ENCODE results near the gene RSAD2.
"Not testable (repeated sequence)": the region's sequence is repeated elsewhere in the genome, so short reads cannot be mapped to it uniquely, and the experiment has no call there.

RSAD2 gene, protein sequence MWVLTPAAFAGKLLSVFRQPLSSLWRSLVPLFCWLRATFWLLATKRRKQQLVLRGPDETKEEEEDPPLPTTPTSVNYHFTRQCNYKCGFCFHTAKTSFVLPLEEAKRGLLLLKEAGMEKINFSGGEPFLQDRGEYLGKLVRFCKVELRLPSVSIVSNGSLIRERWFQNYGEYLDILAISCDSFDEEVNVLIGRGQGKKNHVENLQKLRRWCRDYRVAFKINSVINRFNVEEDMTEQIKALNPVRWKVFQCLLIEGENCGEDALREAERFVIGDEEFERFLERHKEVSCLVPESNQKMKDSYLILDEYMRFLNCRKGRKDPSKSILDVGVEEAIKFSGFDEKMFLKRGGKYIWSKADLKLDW
- 10.6 to 34.3 (median 10.8) reads per million in 3 experiments for total RNA-seq

DNA sequence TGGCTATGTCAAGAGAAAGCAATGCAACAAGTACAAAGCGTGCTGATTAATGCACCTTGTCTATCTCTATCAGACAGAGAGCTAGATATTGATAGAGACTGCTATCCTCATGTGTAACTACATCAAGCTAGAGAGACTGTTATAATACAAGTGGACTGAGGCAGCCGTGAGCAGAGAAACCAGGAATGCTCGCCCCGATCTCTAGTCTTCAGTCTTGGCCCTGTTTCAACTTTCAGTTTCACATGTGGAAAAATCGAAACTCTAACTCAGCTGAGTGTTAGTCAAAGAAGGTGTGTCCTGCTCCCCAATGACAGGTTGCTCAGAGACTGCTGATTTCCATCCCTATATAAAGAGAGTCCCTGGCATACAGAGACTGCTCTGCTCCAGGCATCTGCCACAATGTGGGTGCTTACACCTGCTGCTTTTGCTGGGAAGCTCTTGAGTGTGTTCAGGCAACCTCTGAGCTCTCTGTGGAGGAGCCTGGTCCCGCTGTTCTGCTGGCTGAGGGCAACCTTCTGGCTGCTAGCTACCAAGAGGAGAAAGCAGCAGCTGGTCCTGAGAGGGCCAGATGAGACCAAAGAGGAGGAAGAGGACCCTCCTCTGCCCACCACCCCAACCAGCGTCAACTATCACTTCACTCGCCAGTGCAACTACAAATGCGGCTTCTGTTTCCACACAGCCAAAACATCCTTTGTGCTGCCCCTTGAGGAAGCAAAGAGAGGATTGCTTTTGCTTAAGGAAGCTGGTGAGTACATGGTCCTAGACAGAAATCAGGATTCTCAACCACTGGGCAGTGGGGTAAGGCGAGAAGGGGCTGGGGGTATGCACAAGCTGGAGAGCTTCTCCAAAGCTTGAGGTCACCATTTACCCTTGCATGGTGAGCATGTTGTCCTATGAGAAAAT, at the start of gene RSAD2:
TSS of gene RSAD2 (plus strand) at position 376 of the 903 bp plus-strand sequence. CDS start at position 400, 24 bp downstream.
- DNase-seq, result peak; percentile 57

DNA sequence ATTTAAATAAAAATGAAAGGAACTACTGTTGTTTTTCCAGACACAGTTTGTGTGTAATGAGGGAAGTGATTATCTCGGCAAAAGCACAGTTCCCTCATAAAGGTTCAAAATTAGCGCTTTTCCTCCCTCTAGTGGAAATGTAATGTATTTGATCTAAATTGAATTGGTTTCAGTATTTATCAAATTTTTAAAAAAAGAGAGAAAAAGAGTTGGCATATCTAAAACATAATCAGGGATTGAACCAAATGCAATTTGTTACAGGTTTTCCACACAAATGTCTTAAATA, 49.3 kb upstream of the RSAD2 start:
- DNase-seq, result no peak

DNA sequence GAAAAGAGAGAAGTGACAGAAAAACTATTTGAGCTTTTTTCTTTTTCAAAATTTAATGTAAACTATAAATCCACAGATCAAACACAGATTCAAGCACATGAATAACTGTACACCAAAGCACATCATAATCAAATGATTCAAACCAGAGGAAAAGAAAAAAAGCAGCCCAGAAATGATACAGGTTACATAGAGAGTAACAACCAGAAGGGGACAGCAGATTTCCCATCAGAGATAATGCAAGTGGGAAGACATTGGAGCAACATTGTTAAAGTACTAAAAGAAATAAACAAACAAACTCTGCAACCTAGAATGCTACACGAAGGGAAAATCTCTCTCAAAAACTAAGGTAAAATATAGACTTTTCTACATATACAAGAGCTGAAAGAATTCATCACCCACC, 46.3 kb upstream of the RSAD2 start:
- DNase-seq, result no peak

DNA sequence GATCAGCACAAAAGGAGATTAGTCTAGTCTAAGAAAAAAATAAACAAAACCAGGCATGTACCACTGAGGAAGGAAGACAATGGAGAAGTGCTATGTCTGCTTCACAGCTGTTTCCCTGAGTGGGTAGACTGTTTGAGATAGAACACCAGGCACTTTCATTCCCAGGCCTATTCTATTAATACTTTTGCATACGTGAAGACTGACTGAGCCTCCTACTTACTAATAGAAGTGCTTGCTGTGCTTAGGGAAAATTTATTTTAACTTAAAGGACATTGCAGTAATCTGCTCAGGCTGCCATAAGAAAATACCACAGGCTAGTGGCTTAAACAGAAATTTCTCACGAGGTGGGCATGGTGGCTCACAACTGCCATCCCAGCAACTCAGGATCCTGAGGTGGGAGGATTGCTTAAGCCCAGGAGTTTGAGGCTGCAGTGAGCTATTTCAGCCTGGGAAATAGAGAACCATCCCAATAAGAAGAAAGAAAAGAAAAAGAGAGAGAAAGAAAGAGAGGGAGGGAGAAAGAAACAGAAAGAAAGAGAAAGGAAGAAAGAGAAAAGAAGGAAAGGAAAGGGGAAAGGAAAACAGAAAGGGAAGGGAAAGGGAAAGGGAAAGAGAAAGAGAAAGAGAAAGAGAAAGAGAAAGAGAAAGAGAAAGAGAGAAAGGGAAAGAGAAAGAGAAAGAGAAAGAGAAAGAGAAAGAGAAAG, 44.8 kb upstream of the RSAD2 start:
- DNase-seq, result no peak

DNA sequence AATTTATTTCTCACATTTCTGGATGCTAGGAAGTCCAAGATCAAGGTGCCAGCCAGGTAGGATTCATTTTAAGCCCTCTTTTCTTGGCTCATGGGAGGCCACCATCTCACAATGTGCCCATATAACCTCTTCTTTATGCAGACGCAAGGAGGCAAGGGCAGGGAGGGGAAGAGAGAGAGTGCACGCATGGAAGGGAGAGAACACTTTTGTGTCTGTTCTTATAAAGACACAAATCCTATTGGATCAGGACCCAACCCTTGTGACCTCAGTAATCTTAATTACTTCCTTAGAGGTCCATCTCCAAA, 44.3 kb upstream of the RSAD2 start:
- no peak for DNase-seq

DNA sequence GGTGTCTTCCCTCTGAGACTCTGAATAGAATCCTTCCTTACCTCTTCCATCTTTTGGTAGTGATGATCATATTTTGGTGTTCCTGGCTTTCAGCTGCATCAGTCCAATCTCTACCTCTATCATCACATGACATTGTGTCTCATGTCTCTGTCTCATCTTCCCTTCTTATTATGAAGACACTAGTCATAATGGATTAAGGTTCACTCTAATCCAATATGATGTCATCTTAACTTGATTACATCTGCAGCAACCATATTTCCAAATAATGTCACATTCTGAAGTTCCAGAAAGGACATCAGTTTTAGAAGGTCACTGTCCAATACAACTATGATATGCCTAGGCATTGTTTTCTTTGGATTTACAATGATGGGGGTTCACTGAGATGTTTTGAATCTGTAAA, 43.4 kb upstream of the RSAD2 start:
- DNase-seq, result no peak

DNA sequence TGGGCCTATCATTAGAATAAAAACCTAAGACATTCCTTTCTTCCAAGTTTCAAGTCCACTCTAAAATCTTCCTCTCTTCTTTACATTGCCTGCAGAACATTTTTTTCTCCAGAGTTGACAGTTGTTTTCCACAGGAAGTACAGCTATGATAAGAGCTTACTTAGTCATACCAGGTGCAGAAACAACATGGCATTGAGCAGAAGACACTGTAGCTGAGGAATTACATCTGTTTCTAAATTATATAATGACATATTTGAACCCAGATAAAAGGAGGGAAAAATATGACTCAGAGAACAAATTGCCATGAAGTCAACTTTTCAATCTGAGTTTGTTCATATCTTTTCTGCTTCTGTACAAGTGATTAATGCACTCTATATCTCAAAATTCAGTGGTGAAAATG, 42.1 kb upstream of the RSAD2 start:
- no peak for DNase-seq

DNA sequence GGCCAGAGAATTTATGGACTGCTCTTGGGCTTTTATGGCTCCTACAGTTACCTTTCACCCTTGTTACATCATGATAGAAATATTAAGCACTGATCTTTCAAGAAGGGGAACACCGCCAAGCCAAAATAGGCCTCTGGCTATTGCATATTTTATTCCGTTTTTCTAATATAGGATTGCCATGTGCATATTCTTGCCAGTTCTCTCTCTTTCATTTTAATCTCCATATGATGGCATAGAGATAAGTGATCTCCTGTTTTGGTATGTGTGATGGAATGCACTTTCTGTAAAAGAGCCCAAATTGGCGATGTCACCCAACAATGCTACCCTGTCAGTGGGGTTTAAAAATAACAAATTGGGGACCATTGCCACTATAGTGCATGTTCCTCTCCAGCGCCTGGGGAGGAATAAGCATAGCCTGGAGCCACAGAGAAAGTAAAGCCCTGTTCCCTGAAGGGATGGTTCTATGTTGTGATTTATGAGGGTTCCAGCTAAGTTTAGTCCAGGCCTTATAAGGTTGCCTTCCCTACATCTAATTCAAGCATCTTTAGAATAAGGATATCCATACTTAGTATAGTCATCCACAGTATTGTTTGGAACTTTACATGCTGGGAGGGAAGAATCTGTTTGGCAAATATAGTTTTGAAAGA, 38.8 kb upstream of the RSAD2 start:
- DNase-seq, result no peak

DNA sequence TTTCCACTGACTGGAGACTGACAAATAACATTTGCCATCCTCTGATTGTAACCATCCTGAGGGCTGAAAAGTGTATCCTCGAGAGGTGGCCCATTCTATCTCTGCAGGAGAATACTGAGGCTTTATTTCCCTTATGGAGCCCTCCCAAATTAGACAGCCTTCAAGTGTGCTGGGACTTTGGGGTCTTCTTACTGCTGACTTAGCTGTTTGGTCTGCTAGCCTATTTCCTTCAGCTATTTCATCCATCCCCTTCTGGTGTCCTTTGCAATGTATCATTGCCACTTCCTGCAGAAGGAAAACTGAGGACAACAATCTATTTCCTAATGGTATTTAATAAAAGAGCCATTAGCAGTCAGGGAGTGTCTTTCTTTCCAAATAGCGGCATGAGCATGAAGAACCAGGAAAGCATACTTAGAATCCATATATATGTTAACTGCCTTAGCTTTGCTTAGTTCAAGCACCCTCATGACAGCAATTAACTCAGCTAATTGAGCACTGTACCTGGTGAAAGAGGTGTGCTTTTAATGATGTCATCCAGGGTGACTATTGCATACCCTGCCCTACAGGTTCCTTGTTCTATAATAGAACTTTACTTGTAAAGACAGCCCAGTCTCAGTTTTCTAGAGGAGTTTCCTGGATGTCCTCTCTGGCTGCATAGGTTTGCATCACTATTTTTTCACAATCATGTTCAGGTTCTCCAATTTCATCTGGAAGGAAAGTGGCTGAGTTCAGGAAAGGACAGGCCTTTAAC, 35.9 kb upstream of the RSAD2 start:
- no peak for DNase-seq

DNA sequence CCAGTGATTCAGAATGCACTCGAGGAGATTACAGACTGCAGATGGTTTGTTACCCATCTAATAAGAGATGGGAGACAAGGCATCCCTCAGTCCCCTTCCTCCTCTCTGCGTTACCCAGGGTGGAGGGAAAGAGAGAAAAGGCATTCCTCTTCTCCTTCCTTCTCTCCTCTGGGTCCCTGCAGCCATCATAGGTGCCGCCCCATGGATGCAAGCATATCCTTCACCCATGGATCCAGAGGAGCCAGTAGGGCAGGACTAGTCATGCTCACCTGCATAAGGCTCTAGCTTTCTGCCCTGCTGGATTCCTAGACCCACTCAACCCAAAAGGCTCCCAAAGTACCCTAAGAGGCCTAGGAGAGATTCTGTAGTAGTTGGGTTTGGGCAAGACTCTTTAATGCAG, 32.3 kb upstream of the RSAD2 start:
- DNase-seq, result no peak

DNA sequence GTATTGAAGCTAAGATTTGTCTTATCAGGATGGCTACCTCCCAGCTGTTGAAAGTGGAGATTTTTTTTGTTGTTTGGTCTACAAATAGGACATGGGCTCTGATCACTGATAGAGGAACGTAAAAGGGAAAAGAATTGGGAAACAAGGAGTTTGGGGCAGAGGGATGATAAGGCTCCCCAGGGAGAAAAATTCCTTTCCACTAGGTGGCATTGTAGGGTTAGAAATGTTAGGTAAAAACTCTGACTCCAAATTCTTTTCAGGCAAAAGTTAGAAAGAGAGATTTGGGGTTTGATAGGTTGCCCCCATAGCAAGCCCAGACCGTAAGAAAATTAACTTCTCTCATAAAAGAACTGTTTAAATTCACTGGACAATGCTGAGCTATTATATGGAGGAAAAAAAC, 31.7 kb upstream of the RSAD2 start:
- no peak for DNase-seq

DNA sequence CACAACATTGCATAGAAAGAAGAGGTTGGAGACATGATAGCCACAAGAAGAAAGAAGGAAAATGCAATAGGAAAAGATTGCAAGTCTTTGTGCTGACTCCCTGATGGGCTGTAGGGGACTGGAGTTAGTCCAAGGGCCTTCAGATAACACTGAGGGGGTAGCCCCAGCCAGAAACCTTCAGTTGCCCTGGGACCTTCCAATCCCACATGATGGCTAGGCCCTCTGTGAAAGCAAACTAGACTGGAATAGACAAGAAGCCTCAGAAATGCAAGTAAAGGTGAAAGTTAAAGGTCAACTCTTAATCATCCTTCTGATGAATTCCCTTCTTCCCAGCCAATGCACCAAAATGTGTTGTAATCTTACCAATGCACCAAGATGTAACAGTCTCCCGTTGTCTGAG, 31.0 kb upstream of the RSAD2 start:
- DNase-seq, result no peak

DNA sequence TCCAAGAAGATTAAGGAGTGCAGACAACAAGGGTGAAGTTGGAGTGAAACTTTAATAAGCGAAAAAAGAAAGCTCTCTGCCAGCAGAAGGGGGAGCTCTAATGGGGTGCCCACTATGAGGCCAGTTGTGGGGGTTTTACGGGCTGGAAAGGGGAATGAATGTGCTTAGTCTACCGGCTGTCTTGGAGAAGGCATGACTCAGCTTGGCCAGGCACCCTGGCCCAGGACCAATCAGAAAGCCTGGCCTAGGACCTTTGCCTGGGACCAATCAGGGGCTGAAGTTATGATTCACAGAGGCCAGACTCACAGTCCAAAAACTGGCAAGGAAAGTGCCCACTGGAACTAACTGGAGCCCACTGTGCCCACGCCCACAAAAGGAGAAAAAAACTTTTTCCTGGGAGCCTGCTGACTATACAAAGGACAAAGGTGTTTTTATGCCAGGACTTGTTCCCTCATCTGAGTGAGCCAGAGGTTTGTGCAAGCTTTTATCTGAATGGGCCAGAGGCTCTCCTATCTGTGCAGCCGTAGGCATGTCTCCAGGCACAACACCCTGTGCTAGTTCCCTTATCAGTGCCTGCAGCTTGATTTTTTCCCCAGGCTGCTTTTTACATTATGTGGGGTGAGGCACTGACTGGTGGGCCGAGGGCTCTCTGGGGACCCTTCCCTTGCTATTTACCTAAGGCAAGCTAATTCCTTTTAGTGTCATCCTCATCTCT, 30.5 kb upstream of the RSAD2 start:
- DNase-seq, result no peak

DNA sequence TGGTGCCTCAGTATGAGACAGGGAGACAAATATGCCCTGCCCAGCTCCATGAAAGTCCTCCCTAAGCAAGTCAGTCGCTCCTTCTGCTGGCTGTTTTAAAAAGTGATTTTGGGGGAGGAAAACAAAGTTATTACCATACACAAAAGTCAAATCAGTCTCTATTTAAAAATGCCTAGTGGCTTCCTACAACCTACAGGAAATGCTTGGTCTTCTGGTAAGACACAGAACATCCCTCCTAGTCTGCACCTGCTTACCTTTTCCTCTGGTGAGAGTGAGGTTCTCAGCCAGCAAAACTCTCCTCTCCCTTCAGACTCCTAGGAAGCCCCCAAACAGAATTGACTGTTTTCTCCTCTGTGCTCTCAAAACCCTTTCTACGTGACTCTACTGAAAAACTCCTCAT, 25.4 kb upstream of the RSAD2 start:
- DNase-seq, result no peak

DNA sequence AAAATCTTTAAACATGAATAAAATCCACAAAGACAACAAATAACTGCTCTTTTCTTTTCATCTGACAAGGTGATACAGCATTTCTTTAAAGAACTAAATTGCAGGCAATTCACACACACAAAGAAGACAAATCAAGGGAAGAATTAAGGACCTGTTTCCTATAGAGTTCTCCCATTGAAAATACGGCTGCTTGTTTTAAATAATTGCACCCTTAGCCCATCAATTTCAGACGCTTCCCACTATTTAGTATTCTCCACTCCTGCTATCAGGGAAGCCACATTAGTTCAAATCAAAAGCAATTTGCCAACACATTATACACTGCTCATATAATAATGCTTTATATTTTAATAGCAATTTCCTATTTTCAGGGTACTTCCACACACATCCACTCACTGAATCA, 23.2 kb upstream of the RSAD2 start:
- no peak for DNase-seq

DNA sequence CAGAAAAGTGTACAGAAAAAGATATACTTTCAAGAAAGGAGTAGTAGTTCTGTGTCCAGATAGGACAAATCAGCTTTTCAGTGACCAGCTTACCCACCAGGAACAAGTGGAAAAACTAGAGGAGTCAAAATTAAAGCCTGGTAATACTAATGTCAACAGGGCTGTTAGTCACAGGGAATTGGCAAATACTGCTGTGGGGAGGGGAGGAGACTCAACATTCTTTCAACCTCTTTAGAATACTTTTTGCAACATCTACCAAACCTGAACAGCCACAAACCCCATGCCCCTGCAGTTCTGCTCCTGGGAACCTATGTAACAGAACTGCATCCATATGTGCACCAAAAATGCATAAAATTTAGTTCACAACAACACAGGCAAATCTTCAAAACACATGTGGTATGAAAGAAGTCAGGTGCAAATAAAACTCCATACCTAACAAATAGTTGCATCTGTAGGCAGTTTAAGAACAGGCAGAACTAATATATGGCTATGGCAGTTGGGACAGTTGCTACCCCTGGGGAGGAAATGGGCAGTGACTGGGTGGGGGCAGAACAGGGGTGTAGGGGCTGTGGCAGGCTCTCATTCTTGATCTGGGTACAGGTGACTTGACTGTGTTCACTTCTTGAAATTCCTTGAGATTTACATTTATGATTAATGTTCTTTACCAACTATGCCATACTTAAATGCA, 21.6 kb upstream of the RSAD2 start:
- no peak for DNase-seq

DNA sequence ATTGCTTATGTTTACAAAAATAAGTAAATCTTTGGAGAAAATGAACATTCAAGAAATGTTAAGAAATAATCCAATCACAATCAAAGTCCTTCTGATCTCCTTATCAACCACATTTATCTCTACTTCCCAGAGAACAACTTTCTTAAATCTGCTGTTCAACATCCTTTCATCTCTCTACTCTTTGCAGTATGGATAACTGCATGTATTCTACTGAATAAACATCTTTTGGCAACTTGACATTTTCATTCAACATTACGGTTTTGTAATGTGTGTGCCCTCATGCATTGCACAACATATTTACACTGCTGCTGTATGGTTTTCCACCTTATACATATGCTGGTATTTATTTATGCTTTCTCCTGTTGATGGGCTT, 21.0 kb upstream of the RSAD2 start:
- DNase-seq, result no peak

DNA sequence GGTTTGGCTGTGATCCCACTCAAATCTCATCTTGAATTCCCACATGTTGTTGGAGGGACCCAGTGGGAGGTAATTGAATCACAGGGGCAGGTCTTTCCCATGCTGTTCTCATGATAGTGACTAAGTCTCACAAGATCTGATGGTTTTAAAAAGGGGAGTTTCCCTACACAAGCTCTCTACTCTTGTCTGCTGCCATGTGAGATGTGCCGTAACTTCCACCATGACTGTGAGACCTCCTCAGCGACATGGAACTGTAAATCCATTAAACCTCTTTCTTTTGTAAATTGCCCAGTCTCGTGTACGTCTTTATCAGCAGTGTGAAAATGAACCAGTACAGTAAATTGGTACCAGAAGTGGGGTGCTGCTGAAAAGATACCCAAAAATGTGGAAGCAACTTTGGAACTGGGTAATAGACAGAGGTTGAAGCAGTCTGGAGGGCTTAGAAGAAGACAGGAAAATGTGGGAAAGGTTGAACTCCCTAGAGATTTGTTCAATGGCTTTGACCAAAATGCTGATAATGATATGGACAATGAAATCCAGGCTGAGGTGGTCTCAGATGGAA, 19.0 kb upstream of the RSAD2 start:
- not testable (repeated sequence) for DNase-seq

DNA sequence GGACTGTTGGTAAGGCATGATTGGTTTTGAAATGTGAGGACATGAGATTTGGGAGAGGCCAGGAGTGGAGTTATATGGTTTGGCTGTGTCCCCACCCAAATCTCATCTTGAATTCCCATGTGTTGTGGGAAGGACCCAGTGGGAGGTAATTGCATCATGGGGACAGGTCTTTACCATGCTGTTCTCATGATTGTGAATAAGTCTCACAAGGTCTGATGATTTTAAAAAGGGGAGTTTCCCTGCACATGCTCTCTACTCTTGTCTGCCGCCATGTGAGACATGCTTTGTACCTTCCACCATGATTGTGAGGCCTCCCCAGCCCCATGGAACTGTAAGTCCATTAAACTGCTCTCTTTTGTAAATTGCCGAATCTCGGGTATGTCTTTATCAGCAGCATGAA, 17.3 kb upstream of the RSAD2 start:
- no peak for DNase-seq

DNA sequence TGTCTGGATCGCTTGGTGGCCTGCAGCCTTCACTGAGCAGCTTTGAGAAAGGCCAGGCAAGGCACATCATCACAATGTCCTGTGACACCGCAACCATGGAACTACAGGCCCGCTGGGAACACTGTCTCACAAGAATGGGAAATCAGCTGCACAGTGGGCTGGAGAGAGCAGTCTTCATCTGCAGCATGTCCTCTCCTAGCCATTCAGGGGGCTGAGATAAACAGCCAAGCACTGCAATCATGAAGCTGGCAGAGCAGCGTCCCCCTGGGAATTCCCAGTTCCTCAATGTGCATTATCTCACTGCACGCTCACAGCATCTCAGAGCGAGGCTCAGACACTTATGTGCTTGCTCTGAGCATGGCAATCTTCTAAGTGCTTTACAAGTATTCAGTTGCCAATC, 13.8 kb upstream of the RSAD2 start:
- DNase-seq, result no peak

DNA sequence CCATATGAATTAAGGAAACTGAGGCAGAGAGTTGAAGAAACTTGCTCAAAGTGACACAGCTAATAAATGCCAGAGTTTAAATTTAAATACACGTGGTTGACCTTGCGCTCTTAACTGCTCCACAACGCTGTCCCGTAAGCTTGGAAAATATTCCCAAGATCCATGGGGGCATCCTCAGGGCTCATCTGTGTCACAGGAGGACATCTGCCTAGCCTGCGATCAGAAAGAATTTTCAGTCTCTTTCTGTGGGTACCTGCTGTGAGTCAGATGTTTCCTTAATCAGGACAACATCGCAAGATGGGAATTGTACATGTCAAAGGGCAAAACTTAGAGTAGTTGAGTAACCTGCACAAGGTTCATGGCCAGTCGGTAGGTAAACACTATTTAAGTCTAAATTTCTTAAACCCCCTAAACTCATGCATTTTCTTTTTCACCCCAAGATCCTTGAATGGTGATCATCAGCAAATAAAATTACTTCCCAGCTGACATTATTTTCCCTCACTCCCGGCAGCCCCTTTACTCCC, 13.3 kb upstream of the RSAD2 start:
- no peak for DNase-seq
